GM19463 (cell line): ENCODE measurements around the gene SCN4B.
"Not testable (repeated sequence)": the region's sequence is repeated elsewhere in the genome, so short reads cannot be mapped to it uniquely, and the experiment has no call there.

ENCODE experiments used
- ATAC-seq: cut with Tn5 transposase; IDR thresholded peaks from one replicate; pipeline ENCODE4 v1.9.1; 2021; ENCODE audit warnings: mild to moderate bottlenecking, moderate library complexity; ENCODE audit not compliant: unreplicated experiment

The SCN4B gene

GRCh38 chr11:118152552-118153471 lies at the start of gene SCN4B:
TSS of gene SCN4B (minus strand) at chr11:118152823. CDS start at chr11:118152673, 150 bp downstream.
- ATAC-seq: no peak

GRCh38 chr11:118201966-118202365 lies 49.3 kb upstream of the SCN4B start:
- no peak for ATAC-seq

- ATAC-seq: no peak
Measured at GRCh38 chr11:118200901-118201680, 48.5 kb upstream of the SCN4B start.

GRCh38 chr11:118200497-118200896 lies 47.9 kb upstream of the SCN4B start:
- no peak for ATAC-seq

GRCh38 chr11:118199135-118199534 lies 46.5 kb upstream of the SCN4B start:
- no peak for ATAC-seq

- ATAC-seq: no peak
Measured at GRCh38 chr11:118198370-118198769, 45.7 kb upstream of the SCN4B start.

GRCh38 chr11:118194835-118195627 lies 42.4 kb upstream of the SCN4B start:
- ATAC-seq: no peak

GRCh38 chr11:118193910-118194566 lies 41.4 kb upstream of the SCN4B start:
- no peak for ATAC-seq

GRCh38 chr11:118192817-118193216 lies 40.2 kb upstream of the SCN4B start:
- ATAC-seq: not testable (repeated sequence)

- ATAC-seq: not testable (repeated sequence)
Measured at GRCh38 chr11:118190942-118191506, 38.4 kb upstream of the SCN4B start.

GRCh38 chr11:118186346-118187107 lies 33.9 kb upstream of the SCN4B start:
- no peak for ATAC-seq

- ATAC-seq: no peak
Measured at GRCh38 chr11:118184784-118185579, 32.4 kb upstream of the SCN4B start.

- not testable (repeated sequence) for ATAC-seq
Measured at GRCh38 chr11:118183691-118184090, 31.1 kb upstream of the SCN4B start.

- no peak for ATAC-seq
Measured at GRCh38 chr11:118180300-118180703, 27.7 kb upstream of the SCN4B start.

GRCh38 chr11:118176778-118177134 lies 24.1 kb upstream of the SCN4B start:
- ATAC-seq: no peak

GRCh38 chr11:118175993-118176777 lies 23.6 kb upstream of the SCN4B start, which contains the start of gene SCN2B:
TSS of gene SCN2B (minus strand) at chr11:118176639. CDS start at chr11:118176431, 208 bp downstream.
- no peak for ATAC-seq
